NB4 (cell line): ENCODE measurements around the gene SLC38A2.

ENCODE experiments used
- DNase-seq: peaks from one replicate; pipeline ENCODE4 v3.0.0; 2010; ENCODE audit warnings: low read depth
- H3K4me3 ChIP-seq: one replicate; pipeline ENCODE4 v1.5.1; 2011; ENCODE audit warnings: mild to moderate bottlenecking, low read depth, low read length, moderate library complexity
- MYC ChIP-seq: IDR thresholded peaks from 2 replicates; pipeline ENCODE4 v1.6.1; 2011; ENCODE audit warnings: low read depth, low read length
- POLR2A ChIP-seq: IDR thresholded peaks from 2 replicates; pipeline ENCODE4 v1.6.1; 2011; ENCODE audit warnings: mild to moderate bottlenecking; ENCODE audit not compliant: insufficient read length; ENCODE audit errors: extremely low read depth
- TF ChIP-seq, protein P1 (sequence below): IDR thresholded peaks from one replicate; pipeline ENCODE4 v1.5.1; 2012; ENCODE audit warnings: low read depth, low read length
- TF ChIP-seq, protein P2 (sequence below): IDR thresholded peaks from 2 replicates; pipeline ENCODE4 v1.6.1; 2011; ENCODE audit warnings: low read depth, low read length

Gene SLC38A2

DNA sequence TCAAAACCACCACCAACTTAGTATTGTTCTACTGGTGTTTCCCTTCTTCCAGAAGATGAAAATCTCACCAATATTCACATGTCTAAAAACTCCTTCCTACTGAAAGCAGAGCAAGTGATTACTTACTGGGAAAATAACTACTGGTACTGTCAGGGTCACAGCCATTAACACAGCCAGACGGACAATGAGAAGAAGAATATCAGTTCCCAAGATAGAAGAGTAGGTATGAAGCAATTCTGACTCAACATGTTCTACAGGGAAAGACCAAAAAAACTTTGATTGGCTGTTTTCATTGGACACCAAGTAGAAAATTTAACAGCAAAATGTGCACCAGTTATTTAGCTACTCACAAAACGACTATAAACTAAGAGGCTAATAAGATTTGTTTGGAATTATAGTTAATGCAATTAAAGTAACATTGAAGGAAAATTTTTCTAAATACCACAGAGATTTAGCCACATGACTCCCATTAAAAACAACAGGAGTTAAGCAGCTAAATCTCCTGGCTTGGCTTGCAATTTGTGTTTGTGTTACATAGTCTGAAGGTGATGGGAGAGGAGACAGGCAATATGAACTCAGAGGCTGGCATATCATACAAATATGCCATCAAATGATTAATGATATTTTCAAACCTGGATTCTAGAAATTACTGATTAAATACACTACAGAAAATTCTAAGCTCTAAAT is 9.5 kb downstream of the SLC38A2 start:
- no peak for DNase-seq
- no peak overlapping the region for H3K4me3 ChIP-seq
- TF ChIP-seq, protein P1, sequence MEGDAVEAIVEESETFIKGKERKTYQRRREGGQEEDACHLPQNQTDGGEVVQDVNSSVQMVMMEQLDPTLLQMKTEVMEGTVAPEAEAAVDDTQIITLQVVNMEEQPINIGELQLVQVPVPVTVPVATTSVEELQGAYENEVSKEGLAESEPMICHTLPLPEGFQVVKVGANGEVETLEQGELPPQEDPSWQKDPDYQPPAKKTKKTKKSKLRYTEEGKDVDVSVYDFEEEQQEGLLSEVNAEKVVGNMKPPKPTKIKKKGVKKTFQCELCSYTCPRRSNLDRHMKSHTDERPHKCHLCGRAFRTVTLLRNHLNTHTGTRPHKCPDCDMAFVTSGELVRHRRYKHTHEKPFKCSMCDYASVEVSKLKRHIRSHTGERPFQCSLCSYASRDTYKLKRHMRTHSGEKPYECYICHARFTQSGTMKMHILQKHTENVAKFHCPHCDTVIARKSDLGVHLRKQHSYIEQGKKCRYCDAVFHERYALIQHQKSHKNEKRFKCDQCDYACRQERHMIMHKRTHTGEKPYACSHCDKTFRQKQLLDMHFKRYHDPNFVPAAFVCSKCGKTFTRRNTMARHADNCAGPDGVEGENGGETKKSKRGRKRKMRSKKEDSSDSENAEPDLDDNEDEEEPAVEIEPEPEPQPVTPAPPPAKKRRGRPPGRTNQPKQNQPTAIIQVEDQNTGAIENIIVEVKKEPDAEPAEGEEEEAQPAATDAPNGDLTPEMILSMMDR, result no peak
- no peak for TF ChIP-seq POLR2A
- TF ChIP-seq MYC, result no peak
- TF ChIP-seq, protein P2, sequence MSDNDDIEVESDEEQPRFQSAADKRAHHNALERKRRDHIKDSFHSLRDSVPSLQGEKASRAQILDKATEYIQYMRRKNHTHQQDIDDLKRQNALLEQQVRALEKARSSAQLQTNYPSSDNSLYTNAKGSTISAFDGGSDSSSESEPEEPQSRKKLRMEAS, result no peak

DNA sequence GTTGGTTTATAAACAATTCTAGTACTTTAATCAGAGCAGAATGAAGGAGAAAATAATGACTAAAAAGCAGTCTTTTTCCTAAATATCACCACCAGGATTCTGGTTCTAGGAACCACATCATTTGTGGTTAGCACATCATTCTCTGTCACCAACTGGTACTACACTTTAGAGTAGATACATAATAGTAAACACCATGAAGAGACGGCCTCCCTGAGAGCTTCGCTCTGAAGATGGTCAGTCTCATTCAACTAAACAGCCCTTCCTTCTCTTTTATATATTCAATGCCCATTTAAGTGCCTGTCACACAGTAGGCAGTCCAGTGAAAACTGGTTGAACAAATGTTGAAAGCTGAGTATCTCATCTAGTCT is 10.9 kb downstream of the SLC38A2 start:
- no peak overlapping the region for H3K4me3 ChIP-seq
- no peak for TF ChIP-seq MYC
- TF ChIP-seq, protein P2, result no peak
- TF ChIP-seq, protein P1, result no peak
- no peak for TF ChIP-seq POLR2A
- DNase-seq, result no peak

DNA sequence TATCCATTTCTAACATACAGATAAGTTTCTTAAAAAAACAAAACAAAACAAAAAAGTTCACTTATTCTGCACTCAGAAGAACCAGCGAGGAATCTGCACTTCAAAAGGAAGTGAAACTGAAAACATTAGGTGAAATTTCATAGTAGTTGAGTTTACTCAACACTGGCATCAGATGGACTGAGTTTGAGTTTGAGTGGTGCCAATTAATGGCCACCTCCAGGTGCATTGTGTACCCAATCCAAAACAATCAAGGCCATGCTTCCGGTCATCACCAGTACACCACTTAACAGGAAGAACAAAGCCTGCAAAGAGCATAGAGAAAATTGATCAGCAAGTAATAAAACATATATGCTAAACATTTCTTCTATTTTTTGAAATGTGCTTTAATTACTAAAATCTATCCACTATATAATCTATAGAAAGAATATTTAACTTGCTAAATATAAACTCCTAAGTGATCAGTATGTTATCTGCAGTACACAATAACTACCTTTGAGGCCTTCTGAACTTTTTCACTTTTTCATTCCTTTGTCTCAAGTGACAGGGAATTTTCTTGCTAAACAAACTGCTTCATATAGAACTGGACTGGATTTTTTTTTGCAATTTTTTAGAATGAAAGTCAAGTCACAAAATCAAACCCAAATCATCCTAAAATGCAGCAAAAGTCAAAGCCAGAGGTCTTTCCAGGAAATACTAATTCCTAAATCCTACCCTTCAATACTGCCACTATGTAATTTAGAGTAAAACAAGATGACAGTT is 11.5 kb downstream of the SLC38A2 start:
- no peak for DNase-seq
- H3K4me3 ChIP-seq, result no peak overlapping the region
- TF ChIP-seq POLR2A (no peak), MYC (no peak)
- TF ChIP-seq, protein P1, result no peak
- TF ChIP-seq, protein P2, result no peak

DNA sequence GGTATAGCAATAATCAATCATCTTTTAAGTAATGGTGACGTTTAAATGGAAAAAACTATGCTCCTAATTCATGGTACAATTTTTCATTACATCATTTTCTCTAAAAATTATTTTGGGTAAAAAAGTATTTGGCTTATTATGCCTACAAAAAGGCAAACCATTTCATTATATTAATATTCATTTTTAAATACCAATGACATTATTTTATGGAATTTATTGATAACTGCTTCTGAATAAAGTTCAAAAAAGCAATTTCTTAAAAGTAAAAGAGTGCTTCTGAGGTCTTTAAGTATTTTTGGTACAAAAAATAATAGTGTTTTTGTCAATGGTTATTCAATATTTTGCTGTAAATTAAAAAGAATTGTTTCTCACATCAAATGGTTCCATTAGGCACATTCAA is 12.2 kb downstream of the SLC38A2 start:
- TF ChIP-seq MYC, result no peak
- TF ChIP-seq, protein P2, result no peak
- TF ChIP-seq, protein P1, result no peak
- H3K4me3 ChIP-seq, result no peak overlapping the region
- DNase-seq, result no peak

DNA sequence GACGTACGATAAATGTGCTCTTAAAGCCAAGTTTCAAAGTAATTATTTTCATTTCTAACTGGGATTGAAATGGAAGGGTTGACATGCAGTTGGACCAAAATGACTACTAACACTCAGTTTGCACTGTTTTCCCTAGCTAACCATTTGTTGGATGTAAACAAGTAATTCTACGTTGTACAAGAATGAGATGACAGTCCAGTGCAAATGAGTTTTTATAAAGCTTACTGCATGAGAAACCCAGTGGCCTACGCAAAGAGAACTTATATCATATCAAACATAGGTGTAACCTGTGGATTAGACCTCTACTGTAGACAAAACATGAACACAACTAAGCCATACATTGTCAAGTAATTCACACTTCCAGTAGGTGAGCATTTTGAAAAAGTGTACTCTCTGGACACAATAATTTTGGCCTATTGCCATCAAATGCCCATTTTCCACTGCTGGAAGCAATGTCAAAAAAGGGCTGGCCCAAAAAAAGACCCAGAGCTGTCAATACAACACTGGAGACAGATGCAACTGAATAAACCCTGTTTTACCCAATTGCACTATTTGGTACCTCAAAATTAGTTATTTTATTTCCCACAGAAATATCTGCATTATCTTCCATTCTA is 12.8 kb downstream of the SLC38A2 start:
- TF ChIP-seq POLR2A (no peak), MYC (no peak)
- TF ChIP-seq, protein P1, result no peak
- TF ChIP-seq, protein P2, result no peak
- no peak overlapping the region for H3K4me3 ChIP-seq
- no peak for DNase-seq
